ENCODE data around the gene PTGDS. TPM values are rescaled to one million over a fixed set of nuclear protein-coding genes. Genes with fewer than 3 reads are reported as not detected.

The PTGDS gene
- polyA plus RNA-seq, 4 donors: 0.86 to 38.0 (median 19.4) TPM

GRCh38 chr9:136954270-136955083 is 22.8 kb upstream of the PTGDS start:
- FAIRE-seq: no peak
- DNase-seq: no peak
- WGBS, 3 donors: 87 to 95% (median 90%) methylated on average over 20 to 25 of the region's 25 CpGs

GRCh38 chr9:136955202-136955942 is 21.9 kb upstream of the PTGDS start:
- peaks cover 0 to 22% (median 0%) of the 10 kb centered on the region in 3 donors for H3K4me1 ChIP-seq (ENCODE audit: control insufficient read depth in 3 of 3, insufficient read depth in 2 of 3, low read depth in 1 of 3, low read length in 2 of 3)
- peaks cover 0 to 48% (median 0%) of the 10 kb centered on the region in 3 donors for H3K36me3 ChIP-seq (ENCODE audit: control insufficient read depth in 3 of 3, insufficient read depth in 2 of 3, low read depth in 1 of 3, low read length in 3 of 3)
- no peak overlapping the region for H3K4me3 ChIP-seq (ENCODE audit: low read depth in 1 of 3, low read length in 3 of 3)
- no peak overlapping the region for H3K27ac ChIP-seq (ENCODE audit: low read depth in 1 of 3, low read length in 2 of 3)
- no peaks in the 10 kb centered on the region for H3K9me3 ChIP-seq (ENCODE audit: control insufficient read depth in 2 of 2, insufficient read depth in 1 of 2, low read depth in 1 of 2, low read length in 1 of 2)
- DNase-seq (no peak), FAIRE-seq (no peak)
- no peaks in the 10 kb centered on the region for H3K27me3 ChIP-seq (ENCODE audit: control insufficient read depth in 3 of 3, insufficient read depth in 3 of 3, low read length in 3 of 3)
- 84 to 86% (median 85%) methylated on average over 14 of the region's 14 CpGs for WGBS, 3 donors

More at GRCh38 chr9:136954270-136955083, 22.8 kb upstream of the PTGDS start:
- H3K4me3 ChIP-seq (ENCODE audit: low read depth in 1 of 3, low read length in 3 of 3): no peak overlapping the region
- peaks cover 0 to 48% (median 0%) of the 10 kb centered on the region in 3 donors for H3K36me3 ChIP-seq (ENCODE audit: control insufficient read depth in 3 of 3, insufficient read depth in 2 of 3, low read depth in 1 of 3, low read length in 3 of 3)
- no peaks in the 10 kb centered on the region for H3K9me3 ChIP-seq (ENCODE audit: control insufficient read depth in 2 of 2, insufficient read depth in 1 of 2, low read depth in 1 of 2, low read length in 1 of 2)
- H3K27me3 ChIP-seq (ENCODE audit: control insufficient read depth in 3 of 3, insufficient read depth in 3 of 3, low read length in 3 of 3): no peaks in the 10 kb centered on the region
- no peak overlapping the region for H3K27ac ChIP-seq (ENCODE audit: low read depth in 1 of 3, low read length in 2 of 3)
- peaks cover 0 to 25% (median 0%) of the 10 kb centered on the region in 3 donors for H3K4me1 ChIP-seq (ENCODE audit: control insufficient read depth in 3 of 3, insufficient read depth in 2 of 3, low read depth in 1 of 3, low read length in 2 of 3)

GRCh38 chr9:136955943-136956335 is 21.4 kb upstream of the PTGDS start:
- no peaks in the 10 kb centered on the region for H3K9me3 ChIP-seq (ENCODE audit: control insufficient read depth in 2 of 2, insufficient read depth in 1 of 2, low read depth in 1 of 2, low read length in 1 of 2)
- no peak for DNase-seq
- WGBS, 3 donors: 93 to 97% (median 93%) methylated on average over 8 to 9 of the region's 9 CpGs

GRCh38 chr9:136956604-136957003 is 20.7 kb upstream of the PTGDS start:
- peaks cover 0 to 9% (median 0%) of the 10 kb centered on the region in 3 donors for H3K4me1 ChIP-seq (ENCODE audit: control insufficient read depth in 3 of 3, insufficient read depth in 2 of 3, low read depth in 1 of 3, low read length in 2 of 3)
- no peak for FAIRE-seq
- WGBS, 3 donors: 94 to 97% (median 94%) methylated on average over 4 of the region's 4 CpGs
- H3K27ac ChIP-seq (ENCODE audit: low read depth in 1 of 3, low read length in 2 of 3): no peak overlapping the region
- no peak for DNase-seq
- H3K27me3 ChIP-seq (ENCODE audit: control insufficient read depth in 3 of 3, insufficient read depth in 3 of 3, low read length in 3 of 3): no peaks in the 10 kb centered on the region
- no peak overlapping the region for H3K4me3 ChIP-seq (ENCODE audit: low read depth in 1 of 3, low read length in 3 of 3)
- H3K36me3 ChIP-seq (ENCODE audit: control insufficient read depth in 3 of 3, insufficient read depth in 2 of 3, low read depth in 1 of 3, low read length in 3 of 3): peaks cover 0 to 41% (median 0%) of the 10 kb centered on the region in 3 donors
- no peaks in the 10 kb centered on the region for H3K9me3 ChIP-seq (ENCODE audit: control insufficient read depth in 2 of 2, insufficient read depth in 1 of 2, low read depth in 1 of 2, low read length in 1 of 2)

More at GRCh38 chr9:136955943-136956335, 21.4 kb upstream of the PTGDS start:
- peaks cover 0 to 16% (median 0%) of the 10 kb centered on the region in 3 donors for H3K4me1 ChIP-seq (ENCODE audit: control insufficient read depth in 3 of 3, insufficient read depth in 2 of 3, low read depth in 1 of 3, low read length in 2 of 3)
- no peaks in the 10 kb centered on the region for H3K27me3 ChIP-seq (ENCODE audit: control insufficient read depth in 3 of 3, insufficient read depth in 3 of 3, low read length in 3 of 3)
- H3K27ac ChIP-seq (ENCODE audit: low read depth in 1 of 3, low read length in 2 of 3): no peak overlapping the region
- H3K4me3 ChIP-seq (ENCODE audit: low read depth in 1 of 3, low read length in 3 of 3): no peak overlapping the region
- H3K36me3 ChIP-seq (ENCODE audit: control insufficient read depth in 3 of 3, insufficient read depth in 2 of 3, low read depth in 1 of 3, low read length in 3 of 3): peaks cover 0 to 47% (median 0%) of the 10 kb centered on the region in 3 donors
- no peak for FAIRE-seq

GRCh38 chr9:136957461-136957860 is 19.8 kb upstream of the PTGDS start:
- Histone ChIP-seq H3K4me3 (ENCODE audit: low read depth in 1 of 3, low read length in 3 of 3) (no peak overlapping the region), H3K36me3 (ENCODE audit: control insufficient read depth in 3 of 3, insufficient read depth in 2 of 3, low read depth in 1 of 3, low read length in 3 of 3) (peaks cover 0 to 35% (median 0%) of the 10 kb centered on the region in 3 donors), H3K4me1 (ENCODE audit: control insufficient read depth in 3 of 3, insufficient read depth in 2 of 3, low read depth in 1 of 3, low read length in 2 of 3) (peaks cover 0 to under 1% (median 0%) of the 10 kb centered on the region in 3 donors), H3K27me3 (ENCODE audit: control insufficient read depth in 3 of 3, insufficient read depth in 3 of 3, low read length in 3 of 3) (no peaks in the 10 kb centered on the region), H3K9me3 (ENCODE audit: control insufficient read depth in 2 of 2, insufficient read depth in 1 of 2, low read depth in 1 of 2, low read length in 1 of 2) (no peaks in the 10 kb centered on the region), H3K27ac (ENCODE audit: low read depth in 1 of 3, low read length in 2 of 3) (no peak overlapping the region)
- FAIRE-seq (no peak), DNase-seq (no peak)
- WGBS, 3 donors: 92 to 100% (median 94%) methylated on average over 1 of the region's 1 CpG

- Histone ChIP-seq H3K27ac (ENCODE audit: low read depth in 1 of 3, low read length in 2 of 3) (no peak overlapping the region), H3K4me1 (ENCODE audit: control insufficient read depth in 3 of 3, insufficient read depth in 2 of 3, low read depth in 1 of 3, low read length in 2 of 3) (no peaks in the 10 kb centered on the region), H3K36me3 (ENCODE audit: control insufficient read depth in 3 of 3, insufficient read depth in 2 of 3, low read depth in 1 of 3, low read length in 3 of 3) (peaks cover 0 to 31% (median 0%) of the 10 kb centered on the region in 3 donors), H3K4me3 (ENCODE audit: low read depth in 1 of 3, low read length in 3 of 3) (no peak overlapping the region), H3K27me3 (ENCODE audit: control insufficient read depth in 3 of 3, insufficient read depth in 3 of 3, low read length in 3 of 3) (no peaks in the 10 kb centered on the region), H3K9me3 (ENCODE audit: control insufficient read depth in 2 of 2, insufficient read depth in 1 of 2, low read depth in 1 of 2, low read length in 1 of 2) (no peaks in the 10 kb centered on the region)
- DNase-seq (no peak), FAIRE-seq (no peak)
- WGBS, 3 donors: 81 to 92% (median 90%) methylated on average over 6 of the region's 6 CpGs
Observed at GRCh38 chr9:136957901-136958300, 19.4 kb upstream of the PTGDS start.

GRCh38 chr9:136958473-136958872 is 18.8 kb upstream of the PTGDS start:
- Histone ChIP-seq H3K27me3 (ENCODE audit: control insufficient read depth in 3 of 3, insufficient read depth in 3 of 3, low read length in 3 of 3) (no peaks in the 10 kb centered on the region), H3K9me3 (ENCODE audit: control insufficient read depth in 2 of 2, insufficient read depth in 1 of 2, low read depth in 1 of 2, low read length in 1 of 2) (no peaks in the 10 kb centered on the region), H3K27ac (ENCODE audit: low read depth in 1 of 3, low read length in 2 of 3) (no peak overlapping the region), H3K4me1 (ENCODE audit: control insufficient read depth in 3 of 3, insufficient read depth in 2 of 3, low read depth in 1 of 3, low read length in 2 of 3) (no peaks in the 10 kb centered on the region), H3K4me3 (ENCODE audit: low read depth in 1 of 3, low read length in 3 of 3) (no peak overlapping the region), H3K36me3 (ENCODE audit: control insufficient read depth in 3 of 3, insufficient read depth in 2 of 3, low read depth in 1 of 3, low read length in 3 of 3) (peaks cover 0 to 26% (median 0%) of the 10 kb centered on the region in 3 donors)
- FAIRE-seq: no peak
- WGBS, 3 donors: 81 to 96% (median 93%) methylated on average over 5 to 7 of the region's 7 CpGs
- DNase-seq: no peak

All from small intestine (tissue), 7 donors.